ENCODE data around the gene HMX2.
"Not testable (repeated sequence)": the region's sequence is repeated elsewhere in the genome, so short reads cannot be mapped to it uniquely, and the experiment has no call there.

HMX2 gene

GRCh38 chr10:123158682-123159081 is 10.7 kb downstream of the HMX2 start:
- Histone ChIP-seq H3K36me3 (peaks cover 84% of the 10 kb centered on the region), H3K4me2 (peak overlapping the region; percentile 90), H3K9ac (peak overlapping the region; percentile 96; the same call in 1 of the 2 replicates), H3K27me3 (peaks cover under 1% of the 10 kb centered on the region; the same call in 1 of the 2 replicates), H3K4me3 (peak overlapping the region; percentile 93), H3K27ac (0 out of 2 replicates have a peak overlapping the region, but pooled peaks have one; percentile 23), H3K9me3 (no peaks in the 10 kb centered on the region), H4K20me1 (peaks cover 94% of the 10 kb centered on the region), H3K4me1 (peaks cover 83% of the 10 kb centered on the region)
- no peak for TF ChIP-seq Cebpa-rat (IDR thresholded peaks at IDR 0.05)

DNA sequence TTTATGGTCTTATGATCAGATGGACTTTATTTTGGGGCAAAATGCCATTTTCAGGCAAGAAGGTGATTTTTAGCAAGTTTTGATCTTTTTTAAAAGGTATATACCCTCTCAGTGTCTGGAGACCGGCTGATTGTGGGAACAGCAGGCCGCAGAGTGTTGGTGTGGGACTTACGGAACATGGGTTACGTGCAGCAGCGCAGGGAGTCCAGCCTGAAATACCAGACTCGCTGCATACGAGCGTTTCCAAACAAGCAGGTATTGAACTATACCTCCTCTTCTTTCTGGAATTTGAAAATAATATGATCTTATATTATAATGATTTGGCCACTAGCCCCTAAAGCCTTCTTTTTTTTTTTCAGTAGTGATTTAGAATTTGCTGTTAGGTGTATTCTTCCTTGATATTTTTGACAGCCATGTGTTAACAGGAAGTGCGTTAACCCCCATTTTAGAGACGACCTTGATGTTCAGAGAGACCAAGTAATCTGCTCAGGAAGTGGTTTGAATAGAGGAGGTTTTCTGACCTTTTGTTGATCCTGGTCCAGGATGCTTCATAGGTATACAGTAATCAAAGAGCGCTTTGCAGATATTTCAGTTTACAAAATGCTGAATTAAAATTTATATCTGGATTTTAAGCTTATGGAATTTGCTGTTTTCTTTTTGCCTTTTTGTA is 12.5 kb downstream of the HMX2 start:
- peak overlapping the region; percentile 90 for H3K4me2 ChIP-seq
- peak overlapping the region; percentile 27; the same call in 1 of the 2 replicates for H3K4me3 ChIP-seq
- no peak overlapping the region for H3K9ac ChIP-seq
- peaks cover 100% of the 10 kb centered on the region for H4K20me1 ChIP-seq
- TF ChIP-seq Cebpa-rat (IDR thresholded peaks at IDR 0.05): no peak
- no peaks in the 10 kb centered on the region for H3K27me3 ChIP-seq
- no peaks in the 10 kb centered on the region for H3K9me3 ChIP-seq
- H3K4me1 ChIP-seq: peaks cover 97% of the 10 kb centered on the region
- H3K36me3 ChIP-seq: peaks cover 95% of the 10 kb centered on the region
- H3K27ac ChIP-seq: no peak overlapping the region

DNA sequence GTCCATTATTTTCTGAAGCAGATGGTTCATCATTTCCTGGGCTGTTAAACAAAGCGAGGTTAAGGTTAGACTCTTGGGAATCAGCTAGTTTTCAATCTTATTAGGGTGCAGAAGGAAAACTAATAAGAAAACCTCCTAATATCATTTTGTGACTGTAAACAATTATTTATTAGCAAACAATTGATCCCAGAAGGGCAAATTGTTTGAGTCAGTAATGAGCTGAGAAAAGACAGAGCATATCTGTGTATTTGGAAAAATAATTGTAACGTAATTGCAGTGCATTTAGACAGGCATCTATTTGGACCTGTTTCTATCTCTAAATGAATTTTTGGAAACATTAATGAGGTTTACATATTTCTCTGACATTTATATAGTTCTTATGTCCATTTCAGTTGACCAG is 16.4 kb downstream of the HMX2 start:
- H4K20me1 ChIP-seq: peaks cover 100% of the 10 kb centered on the region

GRCh38 chr10:123165445-123166072 is 17.6 kb downstream of the HMX2 start:
- peaks cover 98% of the 10 kb centered on the region for H4K20me1 ChIP-seq
- H3K36me3 ChIP-seq: peaks cover 97% of the 10 kb centered on the region
- H3K4me3 ChIP-seq: no peak overlapping the region
- peaks cover 46% of the 10 kb centered on the region for H3K4me1 ChIP-seq
- H3K4me2 ChIP-seq: no peak overlapping the region
- H3K9ac ChIP-seq: no peak overlapping the region
- H3K27me3 ChIP-seq: no peaks in the 10 kb centered on the region; the same call in 1 of the 2 replicates
- no peak overlapping the region for H3K27ac ChIP-seq
- no peak for TF ChIP-seq Cebpa-rat (IDR thresholded peaks at IDR 0.05)
- no peaks in the 10 kb centered on the region for H3K9me3 ChIP-seq

More for the DNA sequence above, 16.4 kb downstream of the HMX2 start:
- peaks cover 58% of the 10 kb centered on the region for H3K4me1 ChIP-seq
- TF ChIP-seq Cebpa-rat (IDR thresholded peaks at IDR 0.05): no peak
- peak overlapping the region; percentile 27; the same call in 1 of the 2 replicates for H3K27ac ChIP-seq
- H3K4me3 ChIP-seq: no peak overlapping the region
- peak overlapping the region; percentile 32; the same call in 1 of the 2 replicates for H3K4me2 ChIP-seq
- H3K9me3 ChIP-seq: no peaks in the 10 kb centered on the region
- H3K27me3 ChIP-seq: no peaks in the 10 kb centered on the region; the same call in 1 of the 2 replicates
- H3K9ac ChIP-seq: no peak overlapping the region
- peaks cover 96% of the 10 kb centered on the region for H3K36me3 ChIP-seq

DNA sequence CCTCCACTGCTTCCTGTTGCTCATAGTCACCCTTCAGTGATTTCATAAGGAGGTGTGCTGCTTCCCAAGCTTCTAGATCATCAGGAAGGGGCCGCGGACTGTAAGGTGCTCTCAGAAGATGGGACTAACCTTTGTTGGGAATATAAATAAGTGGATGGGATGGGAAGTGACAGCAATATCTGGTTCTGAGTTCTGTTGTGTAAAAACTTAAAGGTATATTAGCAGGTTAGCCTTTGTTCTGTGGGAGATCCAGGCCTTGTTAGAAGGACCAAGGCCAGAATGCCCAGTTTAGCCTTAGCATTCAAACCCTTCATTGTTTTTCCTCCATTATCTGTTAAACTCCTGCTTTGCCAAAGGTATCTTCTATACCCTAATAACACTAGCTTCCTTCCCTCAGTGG is 18.7 kb downstream of the HMX2 start:
- no peak for TF ChIP-seq Cebpa-rat (IDR thresholded peaks at IDR 0.05)
- H3K27ac ChIP-seq: no peak overlapping the region
- no peaks in the 10 kb centered on the region; the same call in 1 of the 2 replicates for H3K27me3 ChIP-seq
- H3K4me2 ChIP-seq: no peak overlapping the region
- H3K36me3 ChIP-seq: peaks cover 98% of the 10 kb centered on the region
- H3K4me1 ChIP-seq: peaks cover 38% of the 10 kb centered on the region
- H3K4me3 ChIP-seq: no peak overlapping the region
- no peak overlapping the region for H3K9ac ChIP-seq
- H4K20me1 ChIP-seq: peaks cover 96% of the 10 kb centered on the region
- no peaks in the 10 kb centered on the region for H3K9me3 ChIP-seq

- no peak overlapping the region for H3K27ac ChIP-seq
These were observed 23.0 kb downstream of the HMX2 start for GRCh38 chr10:123170961-123171360.

GRCh38 chr10:123171616-123172015 is 23.7 kb downstream of the HMX2 start:
- H3K9me3 ChIP-seq: peaks cover 22% of the 10 kb centered on the region
- H4K20me1 ChIP-seq: peaks cover 72% of the 10 kb centered on the region
- peaks cover 96% of the 10 kb centered on the region for H3K36me3 ChIP-seq
- not testable (repeated sequence) for H3K4me3 ChIP-seq, H3K27ac ChIP-seq, H3K4me2 ChIP-seq, H3K4me1 ChIP-seq, H3K9ac ChIP-seq, H3K27me3 ChIP-seq

More at GRCh38 chr10:123170961-123171360, 23.0 kb downstream of the HMX2 start:
- no peak overlapping the region for H3K9ac ChIP-seq
- H3K9me3 ChIP-seq: peaks cover 16% of the 10 kb centered on the region
- no peak overlapping the region for H3K4me2 ChIP-seq
- H3K27me3 ChIP-seq: no peaks in the 10 kb centered on the region; the same call in 1 of the 2 replicates
- no peaks in the 10 kb centered on the region for H3K4me1 ChIP-seq
- no peak for TF ChIP-seq Cebpa-rat (IDR thresholded peaks at IDR 0.05)
- H3K4me3 ChIP-seq: no peak overlapping the region
- peaks cover 96% of the 10 kb centered on the region for H3K36me3 ChIP-seq
- H4K20me1 ChIP-seq: peaks cover 79% of the 10 kb centered on the region

DNA sequence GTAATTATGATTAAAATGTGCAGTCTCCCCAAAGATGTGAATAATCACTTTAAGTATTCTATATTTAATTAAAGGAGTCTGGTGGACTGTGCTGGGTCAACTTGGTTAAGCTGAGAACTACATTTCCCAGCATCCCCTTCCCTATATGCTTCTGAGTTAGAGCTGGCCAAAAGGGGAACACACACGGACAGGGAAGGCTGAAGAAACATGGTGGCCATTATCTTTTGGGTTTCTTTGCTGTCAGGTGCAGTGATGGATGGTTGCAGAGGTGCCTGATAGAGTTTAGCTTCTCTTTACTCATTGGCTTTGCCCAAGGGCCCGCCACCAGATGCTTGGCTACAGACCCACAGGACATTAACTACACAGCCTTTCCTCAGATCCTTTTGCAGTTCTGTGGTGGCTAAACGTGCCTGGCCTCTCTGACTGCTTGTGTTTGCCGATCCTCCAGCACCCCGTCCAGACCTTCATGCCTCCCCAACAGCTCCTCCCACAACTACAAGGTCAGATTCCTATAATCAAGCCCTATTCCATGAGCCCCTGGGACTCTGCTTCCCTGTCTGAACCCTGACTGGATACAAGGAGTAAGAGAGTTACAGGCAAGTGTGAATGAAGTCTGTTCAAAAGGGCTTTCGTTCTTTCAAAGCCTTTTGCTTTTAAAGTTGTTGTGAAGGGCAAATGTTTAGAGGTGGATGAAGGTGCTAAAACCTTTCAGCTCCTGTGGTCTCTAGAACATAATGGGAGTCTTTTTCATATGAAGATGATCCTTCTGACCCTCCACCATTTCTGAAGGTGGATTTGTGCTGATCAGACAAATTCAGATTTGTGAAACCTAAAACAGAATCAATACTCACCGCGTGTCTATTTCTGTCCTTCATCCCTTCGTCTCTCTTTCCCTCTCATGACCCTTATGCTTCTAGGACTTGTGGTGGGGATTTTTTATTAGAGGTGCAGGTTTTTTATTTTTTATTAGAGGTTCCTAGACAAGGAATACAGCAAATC is 27.8 kb downstream of the HMX2 start:
- Histone ChIP-seq H3K27me3 (no peaks in the 10 kb centered on the region), H3K9ac (no peak overlapping the region)

GRCh38 chr10:123178390-123178789 is 30.5 kb downstream of the HMX2 start:
- H3K27ac ChIP-seq, H3K9ac ChIP-seq: not testable (repeated sequence)

More for the DNA sequence above, 27.8 kb downstream of the HMX2 start:
- peaks cover 37% of the 10 kb centered on the region for H3K9me3 ChIP-seq
- no peak for TF ChIP-seq Cebpa-rat (IDR thresholded peaks at IDR 0.05)
- peaks cover 92% of the 10 kb centered on the region for H3K36me3 ChIP-seq
- H3K4me3 ChIP-seq: no peak overlapping the region
- no peak overlapping the region for H3K27ac ChIP-seq
- H4K20me1 ChIP-seq: peaks cover 34% of the 10 kb centered on the region; the same call in 1 of the 2 replicates
- no peaks in the 10 kb centered on the region for H3K4me1 ChIP-seq
- H3K4me2 ChIP-seq: no peak overlapping the region

More at GRCh38 chr10:123178390-123178789, 30.5 kb downstream of the HMX2 start:
- not testable (repeated sequence) for H3K27me3 ChIP-seq, H3K4me2 ChIP-seq, H4K20me1 ChIP-seq, H3K4me3 ChIP-seq, H3K4me1 ChIP-seq
- Histone ChIP-seq H3K9me3 (peaks cover 61% of the 10 kb centered on the region), H3K36me3 (peaks cover 88% of the 10 kb centered on the region)
